Endothelial cell of umbilical vein (primary cell): ENCODE results near the gene CPNE8. TPM values are rescaled to one million over a fixed set of nuclear protein-coding genes. Genes with fewer than 3 reads are reported as not detected.

Experiments
- BruUV-seq: library from RNA; stranded (reverse); fragments of 400-500 nt; replicated peaks from 2 replicates; lab custom pipeline; 2021; lab: Mats Ljungman, UMichigan
- CTCF ChIA-PET: fragments of 300-600, 350-600 bp; sonication (Branson Sonifier 250); formaldehyde crosslinking; loops from one replicate; lab custom pipeline; 2021; ENCODE audit warnings: antibody characterized with exemption, inconsistent platforms; lab: Charles Lee
- POLR2A ChIA-PET: fragments of 300-600, 350-600 bp; sonication (Branson Sonifier 250); formaldehyde crosslinking; loops from one replicate; lab custom pipeline; 2021; ENCODE audit warnings: antibody characterized with exemption, inconsistent platforms; lab: Charles Lee
- DNase-seq: peaks from one replicate; pipeline ENCODE4 v3.0.0-alpha.2; 2011; ENCODE audit warnings: low read depth, low spot score
- FAIRE-seq: peaks from 2 replicates; lab custom pipeline; 2011; peaks lifted over from hg19 to GRCh38; lab: Jason Lieb, UNC
- H2AFZ ChIP-seq: 2 replicates; pipeline ENCODE4 v1.6.0; 2012; ENCODE audit warnings: low read depth, low read length, control low read depth, inconsistent platforms
- H3K27ac ChIP-seq: 2 replicates; pipeline ENCODE4 v1.5.1; 2011; ENCODE audit warnings: low read depth, mild to moderate bottlenecking, control low read depth, low read length, moderate library complexity; ENCODE audit not compliant: insufficient read depth
- H3K27me3 ChIP-seq, 2 experiments: 2 replicates each; pipeline versions ENCODE4 v1.6.0 to v1.6.1; 2011; ENCODE audit warnings: low read length in 2 of 2, mixed read lengths in 1 of 2; ENCODE audit not compliant: control insufficient read depth in 2 of 2, insufficient read depth in 2 of 2
- H3K36me3 ChIP-seq, 2 experiments: 2 replicates in 1 of 2; 3 replicates in 1 of 2; pipeline ENCODE4 v1.5.1; 2011; ENCODE audit warnings: low read length in 2 of 2, mild to moderate bottlenecking in 1 of 2, moderate library complexity in 1 of 2; ENCODE audit not compliant: control insufficient read depth in 2 of 2, insufficient read depth in 2 of 2; ENCODE audit errors: extremely low read depth in 1 of 2
- H3K4me1 ChIP-seq: 3 replicates; pipeline ENCODE4 v1.5.1; 2011; ENCODE audit warnings: mild to moderate bottlenecking, low read length; ENCODE audit not compliant: control insufficient read depth, insufficient read depth; ENCODE audit errors: extremely low read depth
- H3K4me2 ChIP-seq: 2 replicates; pipeline ENCODE4 v1.6.1; 2011; ENCODE audit warnings: low read length, control low read depth, mixed read lengths; ENCODE audit not compliant: insufficient read depth
- H3K4me3 ChIP-seq, 3 experiments: fragments of 200-600 bp in 1 of 3; sonication (generic), shearing (Covaris generic) in 1 of 3; replicated peaks in 1 of 3; 2 replicates each; pipeline ENCODE4 v1.5.1; 2011 to 2016; ENCODE audit warnings: control low read depth in 3 of 3, low read length in 3 of 3, mild to moderate bottlenecking in 2 of 3, inconsistent platforms in 1 of 3, low read depth in 1 of 3, moderate library complexity in 1 of 3; ENCODE audit not compliant: insufficient read depth in 1 of 3
- H3K79me2 ChIP-seq: 2 replicates; pipeline ENCODE4 v1.6.0; 2012; ENCODE audit warnings: low read length, inconsistent platforms; ENCODE audit not compliant: control insufficient read depth, insufficient read depth
- H3K9ac ChIP-seq: replicated peaks from 2 replicates; pipeline ENCODE3; 2011; ENCODE audit warnings: low read length, control low read depth; ENCODE audit not compliant: insufficient read depth; ENCODE audit errors: extremely low read depth
- H3K9me1 ChIP-seq: replicated peaks from 3 replicates; pipeline ENCODE4 v1.6.0; 2011; ENCODE audit warnings: mild to moderate bottlenecking, low read length; ENCODE audit not compliant: control insufficient read depth, insufficient read depth; ENCODE audit errors: extremely low read depth
- H3K9me3 ChIP-seq: replicated peaks from 2 replicates; pipeline ENCODE4 v1.5.1; 2012; ENCODE audit warnings: low read length, inconsistent platforms; ENCODE audit not compliant: control insufficient read depth, insufficient read depth
- H4K20me1 ChIP-seq: replicated peaks from 2 replicates; pipeline ENCODE3; 2011; ENCODE audit warnings: mild to moderate bottlenecking, low read length; ENCODE audit not compliant: control insufficient read depth, insufficient read depth; ENCODE audit errors: extremely low read depth
- EZH2 ChIP-seq: IDR thresholded peaks from 2 replicates; pipeline ENCODE4 v1.6.1; 2012; ENCODE audit warnings: borderline replicate concordance, low read depth, mild to moderate bottlenecking, moderate library complexity, low read length, inconsistent platforms; ENCODE audit not compliant: severe bottlenecking
- FOS ChIP-seq: IDR thresholded peaks from 2 replicates; pipeline ENCODE4 v1.6.1; 2011; ENCODE audit warnings: mild to moderate bottlenecking, low read length, moderate library complexity, borderline replicate concordance; ENCODE audit not compliant: insufficient read depth
- GATA2 ChIP-seq: IDR thresholded peaks from 2 replicates; pipeline ENCODE4 v1.7.0; 2011; ENCODE audit warnings: low read depth, mild to moderate bottlenecking, moderate library complexity, mixed read lengths, low read length; ENCODE audit not compliant: insufficient read length, insufficient read depth
- JUN ChIP-seq: IDR thresholded peaks from 2 replicates; pipeline ENCODE4 v1.6.1; 2011; ENCODE audit warnings: borderline replicate concordance, low read depth; ENCODE audit not compliant: insufficient read length, insufficient read depth
- MAX ChIP-seq: IDR thresholded peaks from 2 replicates; pipeline ENCODE4 v1.6.1; 2011; ENCODE audit not compliant: insufficient read depth, insufficient read length
- MYC ChIP-seq: IDR thresholded peaks from one replicate; pipeline ENCODE4 v1.6.1; 2011; ENCODE audit warnings: mild to moderate bottlenecking, low read depth, low read length
- POLR2A ChIP-seq: IDR thresholded peaks from 2 replicates; pipeline ENCODE4 v1.6.1; 2012; ENCODE audit warnings: low read depth, mild to moderate bottlenecking, control low read depth, low read length
- POLR2AphosphoS5 ChIP-seq: IDR thresholded peaks from 2 replicates; pipeline ENCODE4 v1.6.1; 2012; ENCODE audit warnings: low read depth, mild to moderate bottlenecking, control low read depth, low read length, moderate library complexity; ENCODE audit not compliant: insufficient read depth
- dilution Hi-C: fragments of 300-500 bp; cut with MboI; formaldehyde crosslinking; loops from one replicate; pipeline ENCODE4 v1.15.0; 2019; ENCODE audit warnings: low sequenced_read_pairs; ENCODE audit not compliant: extremely low pct_ligation_motif_present
- intact Hi-C: fragments of 100-400 bp; cut with micrococcal nuclease; formaldehyde crosslinking; loops from one replicate; pipeline ENCODE4 v1.10.0; 2022
- polyA plus RNA-seq, 4 experiments: library from polyadenylated mRNA; depleted of rRNA in 3 of 4; stranded (reverse) in 3 of 4; unstranded in 1 of 4; fragments of >200 nt; gene quantifications; 2 replicates each; pipeline versions ENCODE4 v1.2.1 to v1.2.3, GENCODE V29; 2011 to 2012; ENCODE audit warnings: missing spikeins in 1 of 4
- total RNA-seq: library from RNA; stranded (reverse); gene quantifications from 2 replicates; pipeline ENCODE4 v1.2.3, GENCODE V29; 2021
- TF ChIP-seq, protein P1 (sequence below), 2 donors: IDR thresholded peaks; 1 replicate in 1 of 2; 2 replicates in 1 of 2; pipeline ENCODE4 v1.5.1; 2011; ENCODE audit warnings: low read length in 2 of 2, mild to moderate bottlenecking in 2 of 2, moderate library complexity in 2 of 2, control low read depth in 1 of 2, inconsistent platforms in 1 of 2, low read depth in 1 of 2; ENCODE audit not compliant: insufficient read depth in 1 of 2; ENCODE audit errors: extremely low read depth in 1 of 2

Gene CPNE8
- total and polyA plus RNA-seq, 2 donors (not counting 3 experiments of a cell fraction or from before 2014, with no cell fraction given): 4.4 to 13.7 TPM

DNA sequence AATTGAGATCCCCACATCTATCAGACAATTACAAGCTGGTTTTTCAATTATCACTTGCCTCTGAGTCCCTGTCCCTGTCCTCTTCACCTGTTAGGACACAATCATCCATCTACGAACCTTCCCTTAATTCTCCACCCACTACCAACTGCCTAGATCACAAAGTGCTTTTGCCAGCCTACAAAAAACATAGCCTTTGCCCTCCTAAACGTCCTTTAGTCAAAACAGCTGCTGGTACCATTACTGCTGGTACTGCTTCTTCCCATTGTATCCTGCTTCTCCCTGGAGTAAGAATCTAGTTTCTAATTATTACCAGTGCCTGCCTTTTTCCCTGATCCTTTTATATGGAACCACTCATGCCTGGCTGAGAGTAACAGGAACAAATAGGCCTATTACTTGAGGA lies 82.1 kb downstream of the CPNE8 start:
- H3K27me3 ChIP-seq: no peaks in the 10 kb centered on the region
- no TSS peak for BruUV-seq
- ChIA-PET CTCF (interaction anchor here (1.1 to 1.6 kb wide), 2 partner anchors 89 to 98 kb away, joined by 3 to 4 read pairs; no protein-coding TSS in a partner anchor), POLR2A (no interaction called here)
- no peak overlapping the region for H3K9ac ChIP-seq
- intact Hi-C loops (no loop called here), dilution Hi-C loops (no loop called here)
- no peaks in the 10 kb centered on the region for H3K36me3 ChIP-seq
- no peak overlapping the region for H3K4me2 ChIP-seq
- DNase-seq (no peak), FAIRE-seq (no peak)
- no peaks in the 10 kb centered on the region for H4K20me1 ChIP-seq
- H3K4me1 ChIP-seq: peaks cover 4% of the 10 kb centered on the region
- H3K79me2 ChIP-seq: no peaks in the 10 kb centered on the region
- no peak overlapping the region for H3K4me3 ChIP-seq
- no peak overlapping the region for H3K27ac ChIP-seq
- no peak overlapping the region for H2AFZ ChIP-seq
- TF ChIP-seq POLR2A: no peak
- TF ChIP-seq POLR2AphosphoS5: no peak
- TF ChIP-seq MYC: no peak
- TF ChIP-seq, protein P1, sequence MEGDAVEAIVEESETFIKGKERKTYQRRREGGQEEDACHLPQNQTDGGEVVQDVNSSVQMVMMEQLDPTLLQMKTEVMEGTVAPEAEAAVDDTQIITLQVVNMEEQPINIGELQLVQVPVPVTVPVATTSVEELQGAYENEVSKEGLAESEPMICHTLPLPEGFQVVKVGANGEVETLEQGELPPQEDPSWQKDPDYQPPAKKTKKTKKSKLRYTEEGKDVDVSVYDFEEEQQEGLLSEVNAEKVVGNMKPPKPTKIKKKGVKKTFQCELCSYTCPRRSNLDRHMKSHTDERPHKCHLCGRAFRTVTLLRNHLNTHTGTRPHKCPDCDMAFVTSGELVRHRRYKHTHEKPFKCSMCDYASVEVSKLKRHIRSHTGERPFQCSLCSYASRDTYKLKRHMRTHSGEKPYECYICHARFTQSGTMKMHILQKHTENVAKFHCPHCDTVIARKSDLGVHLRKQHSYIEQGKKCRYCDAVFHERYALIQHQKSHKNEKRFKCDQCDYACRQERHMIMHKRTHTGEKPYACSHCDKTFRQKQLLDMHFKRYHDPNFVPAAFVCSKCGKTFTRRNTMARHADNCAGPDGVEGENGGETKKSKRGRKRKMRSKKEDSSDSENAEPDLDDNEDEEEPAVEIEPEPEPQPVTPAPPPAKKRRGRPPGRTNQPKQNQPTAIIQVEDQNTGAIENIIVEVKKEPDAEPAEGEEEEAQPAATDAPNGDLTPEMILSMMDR (IDR thresholded peaks at IDR 0.05; ENCODE audit: extremely low read depth in 1 of 2, insufficient read depth in 1 of 2, low read depth in 1 of 2, low read length in 2 of 2): no peak
- no peak for TF ChIP-seq FOS
- TF ChIP-seq GATA2: no peak
- no peaks in the 10 kb centered on the region for H3K9me1 ChIP-seq
- H3K9me3 ChIP-seq: no peaks in the 10 kb centered on the region

GRCh38 chr12:38817942-38818341 lies 87.4 kb downstream of the CPNE8 start:
- dilution Hi-C loops: no loop called here
- no peaks in the 10 kb centered on the region for H3K79me2 ChIP-seq
- ChIA-PET CTCF (no interaction called here), POLR2A (no interaction called here)
- FAIRE-seq: no peak
- no peaks in the 10 kb centered on the region for H3K27me3 ChIP-seq
- no peak overlapping the region for H3K4me3 ChIP-seq
- intact Hi-C loops: no loop called here
- H2AFZ ChIP-seq: no peak overlapping the region
- no peak for DNase-seq
- TF ChIP-seq EZH2 (no peak), MYC (no peak), POLR2AphosphoS5 (no peak), GATA2 (no peak), JUN (no peak), FOS (no peak), MAX (no peak), POLR2A (no peak)
- TF ChIP-seq, protein P1 (IDR thresholded peaks at IDR 0.05; ENCODE audit: extremely low read depth in 1 of 2, insufficient read depth in 1 of 2, low read depth in 1 of 2, low read length in 2 of 2): no peak
- H3K9ac ChIP-seq: no peak overlapping the region
- H3K36me3 ChIP-seq: no peaks in the 10 kb centered on the region
- no peak overlapping the region for H3K27ac ChIP-seq
- BruUV-seq: no TSS peak
- H3K9me1 ChIP-seq: no peaks in the 10 kb centered on the region
- no peaks in the 10 kb centered on the region for H3K4me1 ChIP-seq
- no peaks in the 10 kb centered on the region for H3K9me3 ChIP-seq
- H4K20me1 ChIP-seq: no peaks in the 10 kb centered on the region
- H3K4me2 ChIP-seq: no peak overlapping the region
